Epithelial cell of prostate (primary cell): ENCODE results near the gene CERS6.
A peak's percentile ranks its signal among the peaks of the same experiment; 100 is the strongest.

Experiments used
- DNase-seq: peaks from one replicate; pipeline ENCODE4 v3.0.0-alpha.2; 2011; ENCODE audit warnings: low read depth, low spot score
- H3K27ac ChIP-seq: fragments of 450-650 bp; 2 replicates; pipeline ENCODE4 v1.5.1; 2017; ENCODE audit warnings: mild to moderate bottlenecking

The CERS6 gene

DNA sequence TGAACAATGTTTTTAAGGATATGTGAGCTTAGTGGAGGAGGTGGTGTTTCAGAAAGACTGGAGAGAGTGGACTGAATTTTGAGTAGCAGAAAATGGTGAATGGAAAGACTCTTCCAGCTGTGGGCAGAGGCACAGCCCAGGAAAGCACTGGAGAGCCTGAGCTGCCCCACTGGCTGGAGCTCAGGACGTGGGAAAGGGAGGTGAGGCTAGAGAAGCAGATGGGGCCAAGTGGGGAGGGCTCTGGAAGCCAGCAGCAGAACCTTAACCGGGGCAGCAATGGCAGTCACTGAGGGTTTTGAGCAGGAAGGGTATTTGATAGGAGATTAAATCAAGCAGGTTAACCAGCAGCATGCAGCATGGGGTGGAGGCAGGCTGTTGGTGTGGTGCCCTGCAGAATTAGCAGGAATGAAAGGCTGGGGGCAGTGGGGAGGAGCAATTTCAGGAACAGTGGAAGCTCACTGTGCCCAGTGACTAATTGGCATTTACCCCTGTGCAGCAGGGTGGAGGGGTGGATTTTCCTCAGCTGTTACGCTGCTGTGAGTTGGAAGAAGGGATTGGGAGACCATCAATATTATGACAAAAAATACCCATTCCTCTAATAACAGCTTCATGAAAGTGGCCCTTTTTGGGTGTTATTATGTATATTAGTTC, 136.2 kb downstream of the CERS6 start:
- no peak overlapping the region for H3K27ac ChIP-seq
- DNase-seq, result no peak

DNA sequence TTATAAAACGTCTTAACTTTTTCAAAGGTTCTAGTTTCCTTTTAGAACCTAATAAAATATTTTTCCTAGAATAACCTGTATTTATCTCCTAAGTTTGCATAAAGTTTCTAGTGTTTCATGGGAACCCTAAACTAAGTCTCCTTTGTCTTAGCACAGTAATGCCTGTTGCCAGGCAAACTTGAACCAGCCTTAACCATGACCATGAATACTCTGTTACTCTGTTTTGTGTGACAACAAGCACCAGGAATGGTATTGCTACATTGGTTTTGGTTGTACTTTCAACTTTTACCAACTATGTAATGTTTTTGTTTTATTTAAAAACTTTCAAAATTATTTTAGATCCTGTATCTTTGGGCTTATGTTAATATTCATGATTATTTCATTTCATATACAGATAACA, 137.6 kb downstream of the CERS6 start:
- no peak overlapping the region for H3K27ac ChIP-seq
- no peak for DNase-seq

DNA sequence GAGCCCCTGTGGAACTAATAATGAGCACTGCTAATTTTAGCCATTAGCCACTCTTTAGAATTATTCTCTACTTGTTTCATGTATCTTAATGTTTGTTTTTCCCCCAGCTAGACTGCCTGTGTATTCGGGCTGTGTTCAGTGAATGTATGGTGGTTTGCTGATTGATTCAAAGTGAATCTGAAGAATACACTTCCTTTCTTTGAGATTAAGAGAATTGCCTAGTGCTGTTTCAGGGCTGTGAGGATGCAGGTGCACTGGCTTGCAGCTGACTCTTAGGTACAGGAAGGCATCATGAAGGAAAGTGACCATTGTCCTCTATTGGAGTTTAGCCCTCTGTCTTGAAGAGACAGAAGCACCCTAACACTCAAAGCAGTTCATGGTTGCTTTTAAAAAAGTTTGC, 138.7 kb downstream of the CERS6 start:
- H3K27ac ChIP-seq, result no peak overlapping the region
- no peak for DNase-seq

DNA sequence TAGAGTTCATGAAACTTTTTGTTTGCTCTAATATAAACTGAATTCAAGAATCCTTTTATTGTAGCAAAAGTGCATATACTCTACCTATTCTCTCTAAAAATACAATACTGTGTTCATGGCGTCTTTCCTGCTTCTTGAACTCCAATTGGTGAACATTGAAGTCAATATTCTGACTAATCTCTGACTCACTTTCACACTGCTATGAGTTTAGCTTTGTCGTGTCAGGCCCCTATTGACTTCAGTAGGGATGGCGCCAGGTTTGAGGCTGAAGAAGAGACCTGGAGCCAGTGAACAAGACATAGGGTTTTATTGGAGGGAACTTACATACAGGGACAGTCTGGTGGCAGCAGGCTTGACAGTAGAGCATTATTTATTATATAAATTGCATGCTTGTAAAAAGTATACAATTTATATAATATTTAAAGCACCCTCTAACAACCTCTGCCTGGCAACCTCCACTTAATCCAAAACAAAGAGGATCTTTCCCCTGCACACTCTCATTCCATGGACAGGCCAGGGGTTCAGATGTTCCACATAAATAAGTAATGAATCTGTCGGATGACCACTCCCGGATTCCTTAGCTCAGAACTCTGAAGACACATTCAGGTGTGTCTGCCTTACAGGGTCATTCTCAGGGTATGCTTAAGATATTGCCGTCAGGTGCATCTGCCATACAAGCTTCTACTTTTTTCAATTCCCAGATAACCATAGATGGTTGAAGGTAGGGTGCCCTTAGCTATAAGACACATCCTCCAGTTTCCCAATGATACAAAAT, 141.0 kb downstream of the CERS6 start:
- H3K27ac ChIP-seq, result peak overlapping the region; percentile 10
- DNase-seq, result no peak

DNA sequence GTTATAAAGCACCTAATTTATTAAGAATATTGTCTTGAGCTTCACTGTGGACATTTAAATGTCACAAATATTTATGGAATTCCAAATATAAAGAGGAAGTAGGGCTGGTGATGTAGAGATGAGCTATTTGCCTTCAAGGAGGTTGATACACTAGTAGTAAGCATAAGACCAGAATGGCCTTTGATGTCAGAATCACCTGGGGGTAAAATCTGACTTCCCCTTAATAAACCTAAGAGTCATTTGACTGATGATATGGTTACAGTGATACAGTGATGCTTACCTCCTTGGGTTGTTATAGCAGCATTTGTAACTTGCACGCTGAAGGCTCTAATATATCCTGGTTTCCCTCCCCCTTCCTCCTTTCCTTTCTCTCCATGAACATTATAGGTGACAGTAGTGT, 143.7 kb downstream of the CERS6 start:
- no peak for DNase-seq
- H3K27ac ChIP-seq, result peak overlapping the region; percentile 15

DNA sequence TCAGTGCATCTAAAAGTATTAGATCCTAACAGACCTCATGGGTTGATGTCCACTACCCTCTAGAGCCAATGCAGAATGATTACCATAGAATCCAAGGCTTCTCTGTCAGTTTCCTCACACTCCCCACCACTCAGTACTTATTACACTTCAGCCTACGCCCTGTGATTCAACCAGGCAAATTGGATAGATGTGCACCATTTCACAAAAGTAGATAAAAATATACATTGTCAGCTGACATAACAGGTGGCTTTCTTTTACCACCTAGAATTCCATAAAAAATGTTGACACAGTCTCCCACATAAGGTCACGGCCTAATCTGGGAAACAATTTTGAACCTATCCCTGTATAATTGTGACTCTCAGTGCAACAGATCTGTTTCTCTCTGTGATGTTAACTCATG, 144.9 kb downstream of the CERS6 start:
- H3K27ac ChIP-seq, result no peak overlapping the region
- no peak for DNase-seq

DNA sequence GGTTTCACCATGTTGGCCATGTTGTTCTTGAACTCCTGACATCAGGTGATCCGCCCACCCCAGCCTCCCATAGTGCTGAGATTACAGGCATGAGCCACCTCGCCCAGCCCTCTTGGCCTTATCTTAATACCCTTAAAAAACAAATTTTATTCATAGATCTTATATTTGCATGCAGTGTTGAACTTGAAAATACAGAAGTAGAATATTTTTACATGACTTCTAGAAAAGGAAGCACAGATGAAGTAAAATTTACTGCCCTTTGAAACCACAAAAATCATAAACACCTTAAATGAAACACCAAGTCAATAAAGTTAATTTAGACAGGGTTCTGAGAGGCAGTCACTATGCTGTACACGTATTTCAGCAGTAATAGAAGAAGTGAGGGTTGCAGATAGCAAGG, 145.7 kb downstream of the CERS6 start:
- H3K27ac ChIP-seq, result no peak overlapping the region
- no peak for DNase-seq

DNA sequence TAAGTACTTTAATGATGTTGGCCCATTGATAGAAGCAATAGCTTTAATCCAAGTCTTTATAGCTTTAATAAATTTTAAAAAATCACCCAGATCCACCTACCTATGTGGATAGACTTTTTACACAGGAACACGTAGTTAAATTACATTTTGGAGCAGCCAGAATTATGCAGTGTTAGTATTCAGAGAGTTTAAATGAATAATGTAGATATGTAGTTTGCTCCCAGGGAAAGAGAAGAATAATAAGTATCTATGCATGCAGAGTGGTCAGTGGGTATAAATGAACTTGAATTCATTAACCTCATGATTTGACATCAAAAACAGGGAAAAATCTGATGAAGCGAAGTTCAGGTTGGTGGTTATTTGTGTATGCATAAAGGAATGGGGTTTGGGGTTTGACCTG, 146.3 kb downstream of the CERS6 start:
- no peak for DNase-seq
- H3K27ac ChIP-seq, result no peak overlapping the region

DNA sequence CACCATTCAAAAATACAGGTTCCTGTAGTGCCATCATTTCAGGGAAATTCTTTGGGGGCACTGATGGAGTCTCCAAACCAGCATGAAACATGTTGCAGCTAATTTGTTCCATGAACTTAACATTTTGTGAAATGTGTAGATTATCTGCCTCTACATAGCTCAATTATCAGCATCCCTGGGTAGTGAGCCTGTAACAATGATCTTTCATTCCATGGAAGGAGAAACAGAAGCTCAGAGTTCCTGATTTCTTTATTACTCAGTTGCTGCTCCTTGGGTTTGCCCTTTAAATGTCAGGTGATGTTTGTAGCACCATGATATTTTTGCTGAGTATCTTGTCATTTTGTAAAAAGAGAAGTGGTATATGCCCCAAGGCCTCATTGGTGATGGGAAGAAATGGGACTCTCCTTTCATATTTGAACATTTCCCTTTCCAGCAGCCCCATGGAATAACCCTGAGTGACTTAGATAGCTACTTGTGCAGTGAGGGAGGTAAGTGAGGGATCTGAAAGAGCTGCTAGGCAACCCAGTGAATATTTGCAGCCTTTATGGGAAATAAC, 146.9 kb downstream of the CERS6 start:
- H3K27ac ChIP-seq, result no peak overlapping the region
- no peak for DNase-seq

DNA sequence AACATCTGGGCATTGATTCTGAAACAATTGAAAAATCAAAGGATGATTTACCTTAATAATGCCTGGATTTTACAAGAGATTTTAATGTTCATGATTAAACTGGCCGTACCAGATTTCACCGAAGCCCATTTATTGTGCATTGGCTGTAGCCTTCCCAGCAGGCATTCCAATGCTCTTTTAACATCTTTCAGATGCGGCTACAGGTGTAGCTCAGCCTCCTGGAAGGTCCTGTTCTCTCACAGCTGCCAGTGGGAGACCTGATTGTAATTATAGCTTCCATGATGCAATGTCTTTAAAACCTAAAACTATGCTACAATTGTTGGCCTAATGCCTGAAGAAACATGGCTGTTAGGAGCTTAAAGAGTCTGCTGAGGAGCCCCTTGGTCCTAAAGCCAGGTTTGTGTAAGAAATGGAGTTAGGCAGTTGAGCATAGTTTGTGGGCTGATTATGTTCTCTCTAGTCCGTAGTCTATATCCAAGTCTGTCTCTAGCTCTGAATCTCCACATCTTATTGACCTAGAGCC, 147.4 kb downstream of the CERS6 start:
- H3K27ac ChIP-seq, result no peak overlapping the region
- DNase-seq, result no peak

DNA sequence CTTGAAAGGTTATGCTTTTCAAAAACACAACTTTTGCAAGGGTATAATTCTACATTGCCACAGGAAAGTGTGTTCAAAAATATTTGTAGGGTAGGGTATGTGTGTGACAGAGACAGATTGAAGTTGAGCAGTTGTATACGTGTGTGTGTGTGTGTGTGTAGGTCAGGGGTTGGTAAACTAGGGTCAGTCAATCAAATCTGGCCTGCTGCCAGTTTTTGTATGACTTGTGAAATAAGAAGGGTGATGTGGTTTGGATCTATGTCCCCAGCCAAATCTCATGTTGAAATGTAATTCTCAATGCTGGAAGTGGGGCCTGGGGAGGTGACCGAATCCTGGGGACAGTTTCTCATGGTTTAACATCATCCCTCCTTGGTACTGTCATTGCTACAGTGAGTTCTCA, 148.2 kb downstream of the CERS6 start:
- H3K27ac ChIP-seq, result no peak overlapping the region
- no peak for DNase-seq

DNA sequence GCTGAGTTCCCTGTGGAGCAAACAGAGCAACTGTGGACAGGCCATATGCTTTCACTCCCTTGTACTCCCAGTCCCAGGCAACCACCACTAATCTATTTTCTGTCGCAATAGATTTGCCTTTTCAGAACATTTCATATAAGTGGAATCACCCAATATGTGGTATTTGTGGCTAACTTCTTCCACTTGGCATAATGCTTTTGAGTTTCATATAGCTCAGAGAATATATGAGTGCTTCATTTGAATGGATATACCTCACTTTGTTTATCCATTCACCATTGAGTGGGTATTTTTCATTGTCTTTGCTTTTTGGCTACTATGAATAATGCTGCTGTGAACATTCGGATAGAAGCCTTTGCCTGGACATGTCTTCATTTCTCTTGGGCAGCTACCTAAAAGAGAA, 151.9 kb downstream of the CERS6 start:
- peak; percentile 50 for DNase-seq
- peak overlapping the region; percentile 83 for H3K27ac ChIP-seq

DNA sequence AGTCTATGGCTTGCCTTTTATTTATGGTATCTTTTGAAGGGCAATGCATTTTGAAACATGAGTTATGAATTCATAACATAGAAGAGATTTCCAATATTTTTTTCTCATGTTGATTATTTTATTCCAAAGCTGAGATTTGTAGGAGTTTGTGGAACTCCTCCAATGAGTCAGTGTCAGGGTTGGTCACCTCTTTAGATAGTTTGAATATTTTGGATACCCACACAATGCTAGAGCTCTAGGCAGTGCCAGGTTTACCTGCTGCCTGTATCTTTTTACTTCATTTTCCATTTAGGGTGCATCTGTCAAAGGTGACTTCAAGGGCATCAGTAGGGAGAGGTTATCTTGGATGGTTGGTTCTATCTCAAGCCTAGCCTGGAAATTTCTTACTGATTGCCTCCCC, 152.7 kb downstream of the CERS6 start:
- peak overlapping the region; percentile 83 for H3K27ac ChIP-seq
- DNase-seq, result no peak

DNA sequence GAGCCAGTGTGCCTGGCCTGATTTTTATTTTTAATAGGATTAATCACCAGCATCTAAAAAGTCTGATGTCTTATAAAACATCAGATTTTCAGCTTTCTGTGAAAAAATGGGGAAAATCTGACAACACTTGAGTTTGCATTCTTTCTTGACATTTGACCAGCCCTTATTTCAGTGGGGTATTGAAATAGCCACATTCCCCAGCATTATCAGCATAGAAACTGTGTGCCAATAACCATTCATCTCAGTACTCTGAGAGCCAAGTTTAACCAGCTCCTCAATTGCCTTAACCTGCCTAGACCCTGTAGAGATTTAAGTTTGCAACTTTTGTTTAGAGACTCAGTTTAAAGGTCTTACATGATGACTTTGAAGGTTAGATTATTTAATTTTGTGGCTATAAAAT, 155.0 kb downstream of the CERS6 start:
- no peak overlapping the region for H3K27ac ChIP-seq
- DNase-seq, result no peak

DNA sequence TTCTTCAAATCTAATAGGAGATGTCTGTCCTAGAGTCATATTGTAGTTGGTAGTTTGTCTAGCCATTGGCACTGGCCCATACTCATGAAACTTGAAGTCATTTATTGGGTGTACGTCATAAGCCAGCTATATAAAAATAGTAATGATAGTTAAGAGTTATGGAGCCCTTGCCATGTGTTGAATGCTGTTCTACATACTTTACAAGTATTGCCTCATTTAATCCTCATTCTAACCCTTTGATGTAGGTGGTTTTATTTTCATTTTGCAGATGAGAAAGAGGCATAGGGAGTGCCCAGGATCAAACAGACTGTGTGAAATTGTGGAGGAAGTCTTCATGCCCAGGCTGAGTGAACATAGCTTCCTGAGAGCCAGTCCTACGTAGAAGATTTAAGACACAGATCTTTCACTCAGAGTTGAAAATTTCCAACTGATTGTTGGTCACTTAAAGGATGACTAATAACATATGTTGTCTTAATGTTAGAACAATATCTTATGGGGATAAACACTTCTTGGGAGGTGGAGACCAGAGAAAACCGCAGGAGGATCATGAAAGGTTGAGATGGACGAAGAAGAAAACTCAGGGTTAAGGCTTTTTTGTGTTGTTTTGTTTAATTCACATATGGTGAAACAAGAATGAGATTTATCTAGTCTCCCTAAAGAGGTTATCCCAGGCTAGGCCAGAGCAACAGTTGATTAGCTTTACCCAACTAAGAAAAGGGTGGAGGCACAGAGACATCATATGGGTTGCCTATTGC, 156.0 kb downstream of the CERS6 start:
- H3K27ac ChIP-seq, result no peak overlapping the region
- no peak for DNase-seq

DNA sequence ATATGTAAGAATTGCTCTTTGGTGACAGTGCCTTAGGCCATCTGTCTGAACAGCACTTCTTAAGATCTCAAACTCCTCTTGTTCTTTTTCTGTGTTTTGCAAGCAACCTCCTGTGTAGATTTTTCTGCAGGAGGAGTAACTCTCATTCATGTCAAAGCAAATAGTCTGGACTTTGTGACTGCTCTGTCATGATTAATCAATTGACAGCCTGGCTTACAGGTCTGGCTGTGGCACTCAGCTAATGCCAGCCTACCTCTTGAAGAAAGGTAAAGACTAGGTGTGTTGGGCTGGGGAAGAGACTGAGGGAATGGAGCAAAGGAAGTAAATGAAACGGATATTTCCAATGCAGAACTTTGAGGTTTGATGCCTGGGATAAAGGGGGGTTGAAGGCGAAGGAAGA, 156.6 kb downstream of the CERS6 start:
- peak overlapping the region; percentile 69 for H3K27ac ChIP-seq
- DNase-seq, result no peak

DNA sequence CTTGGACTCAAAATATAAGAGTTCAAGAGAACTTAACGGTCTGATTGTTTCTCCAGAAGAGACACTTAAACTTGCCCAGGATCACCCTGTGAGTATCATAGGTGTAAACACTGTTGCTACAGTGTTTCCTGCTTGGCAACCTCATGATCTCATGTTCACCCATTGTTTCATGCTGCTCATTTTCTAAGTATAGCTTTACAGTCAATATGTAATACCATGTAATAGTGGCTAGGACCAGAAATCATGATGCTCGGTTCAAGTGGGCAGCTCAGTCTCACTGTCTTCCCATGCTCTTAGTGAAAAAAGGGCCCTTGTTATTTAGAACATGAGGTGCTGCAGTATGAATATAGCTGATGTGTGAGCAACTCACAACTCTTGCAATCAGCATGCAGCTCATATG, 157.5 kb downstream of the CERS6 start:
- H3K27ac ChIP-seq, result peak overlapping the region; percentile 69
- DNase-seq, result peak; percentile 34

DNA sequence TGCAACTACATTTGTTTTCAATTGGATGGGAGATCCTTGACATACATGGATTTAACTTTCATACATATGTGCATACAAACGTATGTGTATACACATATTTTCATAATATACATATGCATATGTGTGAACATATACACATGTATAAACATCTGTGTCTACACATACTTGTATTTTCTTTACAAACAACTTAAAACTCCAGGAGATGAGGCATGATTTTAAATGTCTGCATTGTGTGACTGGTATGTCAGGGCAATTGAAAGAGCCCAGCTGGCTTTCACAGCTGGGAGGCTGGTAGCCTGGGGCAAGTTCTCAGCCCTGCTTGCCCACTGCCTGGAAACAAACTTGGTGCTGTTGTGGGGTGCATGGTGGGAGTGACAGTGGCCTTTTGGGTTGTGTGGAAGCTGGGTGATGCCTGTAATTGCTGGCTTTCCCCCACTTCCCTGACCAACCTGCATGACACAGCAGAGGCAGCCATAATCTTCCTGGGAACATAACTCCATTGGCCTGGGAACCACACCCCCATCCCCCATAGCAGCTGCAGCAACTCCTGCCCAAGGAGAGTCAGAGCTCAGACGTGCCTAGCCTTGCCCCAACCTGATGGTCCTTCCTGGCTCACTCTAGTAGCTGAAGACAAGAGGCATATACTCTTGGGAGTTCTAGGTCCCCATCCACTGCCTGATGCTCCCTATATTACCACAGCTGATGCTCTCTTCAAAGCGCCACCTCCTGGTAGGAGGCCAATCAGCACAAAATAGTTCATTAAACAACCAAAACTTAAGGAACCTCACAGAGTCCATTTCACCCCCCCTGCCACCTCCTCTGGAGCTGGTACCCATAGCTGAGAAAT, 158.3 kb downstream of the CERS6 start:
- H3K27ac ChIP-seq, result peak overlapping the region; percentile 69
- DNase-seq, result peak; percentile 91

DNA sequence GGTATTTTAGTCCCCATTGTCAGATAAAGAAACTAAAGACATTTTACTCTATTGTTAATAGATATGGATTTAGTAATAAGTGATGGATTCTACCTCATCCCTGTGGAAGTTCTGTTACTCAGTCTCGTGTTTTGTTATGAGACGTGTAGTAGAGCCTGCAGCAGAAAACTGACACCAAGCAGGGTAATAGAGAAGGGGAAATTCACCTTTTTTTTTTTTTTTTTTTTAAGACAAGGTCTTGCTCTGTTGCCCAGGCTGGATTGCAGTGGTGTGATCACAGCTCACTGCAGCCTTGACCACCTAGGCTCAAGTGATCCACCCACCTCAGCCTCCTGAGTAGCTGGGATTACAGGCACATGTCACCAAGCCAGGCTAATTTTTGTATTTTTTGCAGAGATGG, 164.5 kb downstream of the CERS6 start:
- DNase-seq, result no peak
- H3K27ac ChIP-seq, result no peak overlapping the region

DNA sequence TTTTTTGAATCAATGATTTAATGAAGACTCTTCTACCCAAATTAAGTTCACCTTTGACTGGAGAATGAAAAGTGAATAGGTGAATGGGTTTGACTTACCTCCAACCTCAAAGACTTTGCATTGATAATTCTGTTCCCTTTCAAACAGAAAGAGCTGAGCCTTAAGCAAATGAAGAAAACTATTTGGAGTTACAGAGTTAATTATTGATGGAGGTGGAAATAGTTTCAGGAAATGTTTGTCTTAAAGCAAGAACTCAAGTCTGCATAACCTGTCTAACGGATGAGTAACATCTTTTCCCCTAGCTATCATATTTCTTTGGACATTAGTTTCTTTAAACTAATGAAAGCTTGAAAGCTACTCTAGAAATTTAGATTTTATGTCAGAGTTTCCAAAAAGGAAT, 166.5 kb downstream of the CERS6 start:
- no peak for DNase-seq
- no peak overlapping the region for H3K27ac ChIP-seq
